Astrocyte of the cerebellum (primary cell): Measurements from ENCODE around the gene INPP4B.

Source experiments
- DNase-seq: peaks from one replicate; pipeline ENCODE4 v3.0.0-alpha.2; 2011; ENCODE audit warnings: low read depth
- H3K4me3 ChIP-seq: 2 replicates; pipeline ENCODE4 v1.5.1; 2011; ENCODE audit warnings: mild to moderate bottlenecking, low read depth, low read length, moderate library complexity
- CTCF ChIP-seq: IDR thresholded peaks from 2 replicates; pipeline ENCODE4 v1.5.1; 2012; ENCODE audit warnings: low read length, low read depth, moderate library complexity, mild to moderate bottlenecking; ENCODE audit errors: missing control alignments
- in situ Hi-C: cut with HindIII; loops from 2 replicates; pipeline ENCODE4 v1.10.0; 2017; ENCODE audit warnings: low sequenced_read_pairs

Gene INPP4B

GRCh38 chr4:142211444-142211843 is 634.7 kb downstream of the INPP4B start:
- H3K4me3 ChIP-seq, result no peak overlapping the region
- no peak for TF ChIP-seq CTCF
- in situ Hi-C loops, result no loop called here
- DNase-seq, result no peak

GRCh38 chr4:142203505-142203904 is 642.6 kb downstream of the INPP4B start:
- TF ChIP-seq CTCF, result no peak
- H3K4me3 ChIP-seq, result no peak overlapping the region
- no peak for DNase-seq
- in situ Hi-C loops, result no loop called here

GRCh38 chr4:142202404-142203332 is 643.4 kb downstream of the INPP4B start:
- no peak for DNase-seq
- no peak for TF ChIP-seq CTCF
- in situ Hi-C loops, result no loop called here
- H3K4me3 ChIP-seq, result no peak overlapping the region

GRCh38 chr4:142201041-142201440 is 645.1 kb downstream of the INPP4B start:
- DNase-seq, result no peak

GRCh38 chr4:142194905-142195304 is 651.2 kb downstream of the INPP4B start:
- TF ChIP-seq CTCF, result no peak
- in situ Hi-C loops, result no loop called here
- H3K4me3 ChIP-seq, result no peak overlapping the region
- peak; percentile 32 for DNase-seq

More at GRCh38 chr4:142201041-142201440, 645.1 kb downstream of the INPP4B start:
- in situ Hi-C loops, result no loop called here
- TF ChIP-seq CTCF, result no peak
- no peak overlapping the region for H3K4me3 ChIP-seq

GRCh38 chr4:142191901-142192300 is 654.2 kb downstream of the INPP4B start:
- H3K4me3 ChIP-seq, result no peak overlapping the region
- TF ChIP-seq CTCF, result no peak
- in situ Hi-C loops, result no loop called here
- DNase-seq, result no peak
